Measurements from ENCODE around the gene ENTPD3.

Gene ENTPD3

GRCh38 chr3:40465111-40465407 is 78.1 kb downstream of the ENTPD3 start:
- H3K36me3 ChIP-seq: peaks cover 40% of the 10 kb centered on the region
- no peaks in the 10 kb centered on the region for H3K27me3 ChIP-seq
- TF ChIP-seq CTCF (IDR thresholded peaks at IDR 0.05; ENCODE audit: low read depth, low read length): no peak
- H3K4me3 ChIP-seq (ENCODE audit: low read depth, low read length): no peak overlapping the region
- H3K9me3 ChIP-seq: no peaks in the 10 kb centered on the region
- H3K4me1 ChIP-seq: no peaks in the 10 kb centered on the region
- DNase-seq: no peak

GRCh38 chr3:40465456-40465855 is 78.5 kb downstream of the ENTPD3 start:
- peaks cover 38% of the 10 kb centered on the region for H3K36me3 ChIP-seq
- H3K4me3 ChIP-seq (ENCODE audit: low read depth, low read length): no peak overlapping the region
- TF ChIP-seq CTCF (IDR thresholded peaks at IDR 0.05; ENCODE audit: low read depth, low read length): no peak
- H3K27me3 ChIP-seq: no peaks in the 10 kb centered on the region
- DNase-seq: no peak
- no peaks in the 10 kb centered on the region for H3K9me3 ChIP-seq
- no peaks in the 10 kb centered on the region for H3K4me1 ChIP-seq

GRCh38 chr3:40468018-40468417 is 81.0 kb downstream of the ENTPD3 start:
- DNase-seq: no peak

GRCh38 chr3:40470701-40471100 is 83.7 kb downstream of the ENTPD3 start:
- DNase-seq: no peak
- Histone ChIP-seq H3K4me1 (no peaks in the 10 kb centered on the region), H3K4me3 (ENCODE audit: low read depth, low read length) (no peak overlapping the region), H3K36me3 (no peaks in the 10 kb centered on the region), H3K9me3 (no peaks in the 10 kb centered on the region), H3K27me3 (no peaks in the 10 kb centered on the region)
- no peak for TF ChIP-seq CTCF (IDR thresholded peaks at IDR 0.05; ENCODE audit: low read depth, low read length)

More at GRCh38 chr3:40468018-40468417, 81.0 kb downstream of the ENTPD3 start:
- H3K4me1 ChIP-seq: no peaks in the 10 kb centered on the region
- TF ChIP-seq CTCF (IDR thresholded peaks at IDR 0.05; ENCODE audit: low read depth, low read length): no peak
- H3K36me3 ChIP-seq: peaks cover 13% of the 10 kb centered on the region
- no peaks in the 10 kb centered on the region for H3K27me3 ChIP-seq
- H3K9me3 ChIP-seq: no peaks in the 10 kb centered on the region
- H3K4me3 ChIP-seq (ENCODE audit: low read depth, low read length): no peak overlapping the region

GRCh38 chr3:40476478-40477470 is 89.8 kb downstream of the ENTPD3 start, which contains the start of gene ZNF619:
Gene ZNF619 (plus strand): TSS chr3:40477122. CDS start chr3:40477980, 858 bp downstream.
- DNase-seq: peak; percentile 54
- H3K36me3 ChIP-seq: no peaks in the 10 kb centered on the region
- no peak for TF ChIP-seq CTCF (IDR thresholded peaks at IDR 0.05; ENCODE audit: low read depth, low read length)
- no peaks in the 10 kb centered on the region for H3K27me3 ChIP-seq
- peak within 1 kb of the TSS; percentile 70 for H3K4me3 ChIP-seq (ENCODE audit: low read depth, low read length)
- H3K4me1 ChIP-seq: no peaks in the 10 kb centered on the region
- H3K9me3 ChIP-seq: no peaks in the 10 kb centered on the region

GRCh38 chr3:40477666-40478065 is 90.7 kb downstream of the ENTPD3 start:
- no peaks in the 10 kb centered on the region for H3K9me3 ChIP-seq

More at GRCh38 chr3:40477666-40478065, 90.7 kb downstream of the ENTPD3 start:
- Histone ChIP-seq H3K36me3 (no peaks in the 10 kb centered on the region), H3K4me1 (no peaks in the 10 kb centered on the region), H3K27me3 (no peaks in the 10 kb centered on the region), H3K4me3 (ENCODE audit: low read depth, low read length) (peak overlapping the region; percentile 70)
- TF ChIP-seq CTCF (IDR thresholded peaks at IDR 0.05; ENCODE audit: low read depth, low read length): no peak
- no peak for DNase-seq
